H4 (cell line): ENCODE measurements around the gene KCNIP3. TPM values are rescaled to one million over a fixed set of nuclear protein-coding genes. Genes with fewer than 3 reads are reported as not detected.
"Not testable (repeated sequence)": the region's sequence is repeated elsewhere in the genome, so short reads cannot be mapped to it uniquely, and the experiment has no call there.

ENCODE experiments used
- DNase-seq: peaks from one replicate; pipeline ENCODE4 v3.0.0-alpha.2; 2015; ENCODE audit warnings: low spot score
- total RNA-seq: library from RNA; depleted of rRNA; stranded (reverse); fragments of >200 nt; shearing (Covaris generic); gene quantifications from 2 replicates; pipeline ENCODE4 v1.2.3, GENCODE V29; 2014

The KCNIP3 gene
- total RNA-seq, 1 experiment from 2014 or later, result 4.3 TPM

- no peak for DNase-seq
Measured at GRCh38 chr2:95346738-95347671, 49.9 kb downstream of the KCNIP3 start.

DNA sequence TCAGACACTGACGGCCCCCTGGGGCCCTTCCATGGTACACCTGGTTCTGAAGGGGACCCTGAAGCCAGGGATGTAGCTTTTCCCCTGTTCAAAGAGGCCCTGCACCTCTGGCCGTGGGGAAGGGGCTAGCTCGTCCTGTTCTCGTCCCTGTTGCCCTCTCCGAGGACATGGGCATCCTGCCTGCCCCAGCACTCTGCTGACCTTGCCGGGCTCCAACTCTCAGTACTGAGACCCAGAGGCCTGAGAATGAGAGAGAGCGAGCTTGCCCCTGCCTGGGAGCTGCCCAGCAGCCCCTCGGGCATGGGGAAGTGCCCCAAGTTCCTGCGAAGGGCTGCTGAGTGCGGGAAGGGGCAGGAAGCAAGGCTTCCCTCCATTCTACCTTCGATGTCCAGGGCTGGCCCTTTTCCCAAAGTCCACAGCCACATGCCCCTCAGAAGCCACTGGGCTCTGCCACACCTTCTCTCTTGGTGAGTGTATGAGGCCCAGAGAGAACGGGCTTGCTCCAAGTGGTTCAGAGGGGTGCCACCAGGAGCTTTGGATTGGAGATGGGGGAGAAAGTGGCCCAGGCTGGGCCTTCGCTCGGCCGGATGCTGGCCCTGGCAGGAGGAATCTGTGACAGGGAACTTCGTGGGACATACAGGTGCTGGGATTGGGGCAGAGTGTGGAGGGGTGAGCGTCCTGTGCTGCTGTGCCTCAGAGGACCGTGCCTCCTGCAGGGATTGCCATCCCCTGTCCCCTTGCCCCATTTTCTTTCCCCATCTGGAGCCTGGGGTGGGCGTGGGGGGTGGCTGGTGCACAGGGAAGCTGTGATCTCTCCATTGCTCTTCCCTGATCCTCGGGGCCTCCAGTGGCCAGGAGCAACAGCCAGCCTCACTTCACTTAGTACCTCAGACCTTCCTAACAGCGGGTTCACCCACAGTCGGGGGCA is 50.8 kb downstream of the KCNIP3 start:
- no peak for DNase-seq

DNA sequence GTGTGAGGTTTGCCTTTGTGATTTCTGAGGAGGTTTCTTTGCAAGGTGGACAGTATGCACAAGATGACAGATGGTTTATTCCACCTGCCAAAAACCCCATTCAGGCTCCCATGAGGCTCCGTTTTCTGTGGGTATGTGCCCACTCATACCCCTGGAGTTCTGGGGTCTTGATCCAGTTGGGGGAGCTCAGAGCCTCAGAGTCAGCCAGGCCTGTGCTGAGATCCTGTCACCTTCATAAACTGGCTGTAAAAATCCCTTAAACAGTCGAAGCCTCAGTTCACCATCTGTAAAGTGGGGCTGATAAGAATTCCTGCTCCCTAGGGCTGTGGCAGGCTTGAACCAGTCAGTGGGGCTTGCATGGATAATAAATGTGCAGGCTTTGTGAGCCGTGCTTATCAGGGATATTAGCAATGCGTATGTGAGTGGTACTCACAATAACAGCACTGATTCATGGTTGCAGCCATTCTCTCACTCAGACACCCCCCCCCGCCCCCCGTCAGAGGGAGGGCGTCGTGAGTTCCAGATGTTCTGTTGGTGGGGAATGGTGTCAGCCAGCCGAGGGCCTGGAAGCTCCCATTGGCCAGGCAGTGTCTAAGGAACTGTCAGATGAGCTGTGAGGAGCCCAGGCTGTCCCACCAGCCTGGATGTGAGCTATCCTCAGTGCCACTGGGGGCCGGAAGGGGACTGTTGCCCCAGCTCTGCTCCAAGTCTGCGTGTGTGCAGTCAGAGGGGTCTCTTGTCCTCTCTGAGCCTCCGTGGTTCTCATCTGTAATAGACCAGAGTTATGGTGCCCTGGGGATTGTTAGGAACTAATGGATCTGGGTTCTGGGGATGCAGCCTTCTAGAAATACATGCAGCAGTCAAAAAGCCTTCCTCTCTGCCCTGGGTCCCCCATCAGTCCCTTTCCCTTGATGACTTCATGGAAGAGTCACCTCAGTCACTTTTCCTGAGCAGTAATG is 51.7 kb downstream of the KCNIP3 start:
- DNase-seq, result no peak

DNA sequence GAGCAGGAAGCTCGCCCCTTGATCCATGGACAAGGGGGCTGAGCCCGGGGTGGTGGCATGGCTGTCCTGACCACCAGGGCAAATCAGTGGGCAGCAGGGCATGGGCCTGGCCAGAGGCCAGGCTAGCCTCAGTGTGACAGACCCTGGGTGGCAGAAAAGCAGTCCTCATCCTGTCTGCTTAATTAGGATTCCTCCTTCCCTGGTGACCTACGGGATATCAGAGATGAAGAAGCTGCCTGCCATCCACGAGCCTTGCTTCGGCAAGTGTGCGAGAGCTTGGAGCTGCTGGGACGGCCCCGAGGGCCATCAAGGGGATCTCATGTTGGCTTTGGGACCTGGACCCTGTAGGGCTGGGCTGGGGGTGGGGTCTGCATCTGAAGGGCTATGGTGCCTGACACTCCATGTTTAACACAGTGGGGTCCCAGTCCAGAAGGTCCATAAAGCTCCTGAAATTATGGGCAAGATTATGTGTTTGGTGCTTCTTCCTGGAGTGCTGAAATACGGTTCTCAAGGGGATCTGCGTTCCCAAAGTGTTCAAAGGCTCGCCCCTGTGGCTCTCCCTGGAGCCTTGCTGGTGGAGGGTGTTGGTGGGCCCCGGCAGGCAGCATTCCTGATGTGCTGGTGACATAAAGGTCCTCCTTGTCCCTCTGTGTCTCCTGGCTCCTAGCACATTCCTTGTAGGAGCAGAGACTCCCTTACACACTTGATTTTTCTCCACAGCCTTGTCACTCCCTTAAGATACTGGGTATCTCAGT is 52.6 kb downstream of the KCNIP3 start:
- DNase-seq, result no peak

DNA sequence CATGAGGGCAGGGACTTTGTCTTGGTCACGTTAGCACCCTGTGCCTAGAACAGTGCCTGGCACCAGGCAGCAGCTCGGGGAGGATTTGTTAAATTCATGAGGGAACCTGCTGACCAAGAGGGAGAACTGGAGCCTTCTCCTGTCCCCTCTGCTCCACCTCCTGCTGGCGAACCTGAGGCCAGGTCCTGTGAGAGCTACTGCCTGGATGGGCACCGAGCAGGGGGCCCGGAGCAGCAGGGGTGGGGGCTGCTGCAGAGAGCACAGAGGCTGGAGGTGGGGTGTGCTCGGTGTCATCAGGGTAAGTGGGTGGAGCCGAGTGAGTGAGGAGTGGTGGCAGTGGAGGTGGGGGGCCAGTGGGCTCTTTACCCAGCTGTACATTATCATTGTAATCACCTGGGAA is 53.2 kb downstream of the KCNIP3 start:
- DNase-seq, result no peak

DNA sequence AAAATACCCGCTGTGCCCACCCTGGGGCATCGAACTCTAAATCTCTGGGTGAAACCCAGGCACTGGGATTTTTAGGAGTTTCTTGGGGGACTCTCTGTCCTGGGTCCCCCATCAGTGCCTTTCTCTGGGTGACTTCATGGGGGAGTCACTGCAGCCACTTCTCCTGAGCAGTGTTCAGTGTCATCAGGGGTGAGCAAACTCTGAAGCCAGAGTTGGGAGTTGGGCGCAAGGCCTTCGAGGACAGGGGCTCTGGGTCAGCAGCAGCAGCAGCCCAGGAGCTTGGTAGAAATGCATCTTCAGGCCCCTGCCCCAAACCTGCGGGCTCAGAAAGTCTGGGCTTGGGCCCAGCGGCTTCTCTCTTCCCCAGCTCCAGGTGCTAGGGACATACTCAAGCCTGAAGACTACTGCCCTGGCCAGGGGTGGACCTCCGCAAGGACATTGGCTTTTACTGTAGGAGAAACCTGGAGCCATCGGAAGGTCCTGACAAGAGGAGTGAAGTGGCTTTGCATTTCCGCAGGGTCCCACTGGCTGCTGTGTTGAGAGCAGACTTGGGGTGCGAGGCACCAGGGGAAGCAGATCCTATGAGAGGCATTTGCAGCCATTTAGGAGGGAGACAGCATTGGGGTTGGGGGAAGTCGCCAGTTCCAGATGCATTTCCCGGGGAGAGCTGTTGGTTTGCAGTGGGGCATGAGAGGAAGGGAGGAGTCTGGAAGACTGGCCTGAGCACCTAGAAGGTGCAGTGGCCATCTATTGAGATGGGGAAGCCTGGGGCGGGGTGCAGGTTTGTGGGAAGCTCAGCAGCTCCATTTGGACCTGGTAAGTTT is 53.8 kb downstream of the KCNIP3 start:
- DNase-seq, result no peak

DNA sequence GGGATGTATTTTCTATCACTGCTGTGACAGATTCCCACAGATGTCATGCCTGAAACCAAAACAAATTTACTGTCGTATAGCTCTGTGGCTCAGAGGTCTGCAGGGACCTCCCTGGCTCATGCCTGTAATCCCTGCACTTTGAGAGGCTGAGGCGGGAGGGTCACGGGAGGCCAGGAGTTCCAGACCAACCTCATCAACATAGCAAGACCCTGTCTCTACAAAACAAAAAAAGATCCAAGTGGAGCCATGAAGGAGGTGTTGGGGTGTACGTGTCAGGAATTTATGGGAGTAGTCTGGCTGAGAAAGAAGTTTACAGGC is 54.4 kb downstream of the KCNIP3 start:
- no peak for DNase-seq

DNA sequence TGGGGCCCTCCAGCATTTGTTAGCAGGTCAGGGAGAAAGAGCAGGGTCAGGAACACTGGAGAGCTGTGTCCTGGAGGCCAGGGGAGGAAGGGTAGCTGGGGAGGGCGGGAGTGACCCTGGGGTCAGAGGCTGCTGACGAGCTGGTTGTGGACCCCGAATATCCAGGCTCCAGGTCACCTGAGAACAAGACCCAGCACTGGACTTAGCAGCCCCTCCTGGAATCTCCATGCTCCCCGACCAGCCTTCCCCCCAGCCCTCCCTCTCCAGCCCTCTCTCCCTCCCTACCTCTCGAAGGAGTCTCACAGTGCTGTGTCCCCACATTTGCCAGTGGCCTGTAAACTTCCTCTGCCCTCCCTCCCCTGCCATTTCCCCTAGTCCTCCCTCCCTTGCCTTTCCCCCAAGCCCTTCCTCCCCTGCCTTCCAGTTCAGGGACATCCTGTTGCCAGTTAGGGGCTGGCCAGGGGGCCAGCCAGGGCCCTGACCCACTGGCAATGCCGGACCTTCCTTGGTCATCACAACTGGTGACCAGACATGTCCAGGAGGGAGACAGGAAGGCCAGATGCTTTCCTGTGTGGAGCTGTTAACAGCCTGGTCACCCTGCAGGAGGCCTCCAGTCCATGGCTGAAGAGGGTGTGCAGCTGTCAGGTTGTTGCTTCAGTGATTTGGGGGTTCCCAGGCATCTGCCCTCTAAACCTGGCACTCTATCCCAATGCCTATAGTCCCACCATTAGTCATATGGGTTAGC is 55.3 kb downstream of the KCNIP3 start:
- no peak for DNase-seq

DNA sequence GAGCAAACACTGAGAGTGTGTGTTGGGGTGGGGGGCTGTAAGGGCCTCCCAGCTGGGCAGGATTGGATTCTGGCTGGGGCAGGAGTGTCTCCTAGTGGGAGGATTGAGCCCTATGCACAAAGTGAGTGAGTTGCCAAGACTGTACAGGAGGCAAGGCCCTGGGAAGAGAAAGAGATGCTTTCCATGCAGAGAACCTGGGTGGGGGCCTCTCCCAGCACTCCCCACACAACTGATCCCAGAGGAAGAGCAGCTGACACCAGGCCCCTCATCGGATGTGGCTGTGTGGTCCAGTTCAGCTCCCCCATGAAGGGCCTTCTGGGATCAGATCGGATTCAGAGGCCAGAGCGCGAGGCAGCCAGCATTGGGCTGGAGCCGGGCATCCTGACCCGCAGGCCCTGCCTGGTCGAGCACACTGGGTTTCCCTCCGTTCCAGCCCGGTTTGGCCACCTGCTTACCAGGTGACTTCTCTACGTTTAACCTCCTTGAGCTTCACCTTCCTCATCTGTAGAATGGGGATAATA is 56.0 kb downstream of the KCNIP3 start:
- no peak for DNase-seq

- DNase-seq, result no peak
Measured at GRCh38 chr2:95353613-95354468, 56.7 kb downstream of the KCNIP3 start.

DNA sequence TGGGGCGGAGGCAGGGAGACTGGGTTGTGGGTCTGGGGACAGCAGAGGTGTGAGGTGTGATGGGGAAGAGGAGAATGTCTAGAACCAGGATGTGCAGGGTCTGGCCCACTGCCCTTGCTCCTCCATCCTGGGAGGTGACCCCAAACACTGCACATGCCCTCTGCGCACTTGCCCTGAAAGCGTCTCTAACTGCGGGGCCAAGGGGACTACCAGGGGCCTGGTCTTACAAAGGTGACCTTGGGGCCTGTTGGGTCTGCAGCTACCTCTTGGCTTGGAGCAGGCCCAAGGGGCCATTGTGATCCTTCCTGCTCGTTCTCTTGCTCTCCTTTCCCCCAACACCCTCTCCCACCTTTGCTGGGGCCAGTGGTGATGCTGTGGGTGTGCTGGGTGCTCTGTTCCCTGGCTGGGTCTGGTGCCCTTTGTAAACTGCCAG is 57.3 kb downstream of the KCNIP3 start:
- DNase-seq, result no peak

- DNase-seq, result no peak
Measured at GRCh38 chr2:95354925-95355324, 57.8 kb downstream of the KCNIP3 start.

DNA sequence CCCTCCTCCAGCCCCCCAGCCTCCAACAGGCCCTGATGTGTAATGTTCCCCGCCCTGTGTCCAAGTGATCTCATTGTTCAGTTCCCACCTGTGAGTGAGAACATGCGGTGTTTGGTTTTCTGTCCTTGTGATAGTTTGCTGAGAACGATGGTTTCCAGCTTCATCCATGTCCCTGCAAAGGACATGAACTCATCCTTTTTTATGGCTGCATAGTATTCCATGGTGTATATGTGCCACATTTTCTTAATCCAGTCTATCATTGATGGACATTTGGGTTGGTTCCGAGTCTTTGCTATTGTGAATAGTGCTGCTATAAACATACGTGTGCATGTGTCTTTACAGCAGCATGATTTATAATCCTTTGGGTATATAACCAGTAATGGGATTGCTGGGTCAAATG is 58.3 kb downstream of the KCNIP3 start:
- not testable (repeated sequence) for DNase-seq

GRCh38 chr2:95356821-95357700 is 59.9 kb downstream of the KCNIP3 start:
- DNase-seq, result no peak

GRCh38 chr2:95357717-95358280 is 60.7 kb downstream of the KCNIP3 start:
- no peak for DNase-seq

DNA sequence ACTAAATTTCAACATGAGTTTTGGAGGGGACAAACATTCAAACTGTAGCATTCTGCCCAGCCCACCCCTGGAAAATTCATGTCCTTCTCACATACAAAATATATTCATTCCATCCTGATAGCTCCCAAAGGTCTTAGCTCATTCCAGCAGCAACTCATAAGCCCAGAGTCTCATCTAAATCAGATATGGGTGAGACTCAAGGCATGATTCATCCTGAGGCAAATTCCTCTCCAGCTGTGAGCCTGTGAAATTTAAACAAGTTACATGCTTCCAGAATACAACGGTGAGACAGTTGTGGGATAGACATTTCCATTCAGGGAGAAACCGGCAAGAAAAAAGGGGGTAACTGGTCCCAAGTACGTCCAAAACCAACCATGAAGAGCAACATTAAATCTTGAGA is 61.9 kb downstream of the KCNIP3 start:
- no peak for DNase-seq

- no peak for DNase-seq
Measured at GRCh38 chr2:95359501-95359930, 62.4 kb downstream of the KCNIP3 start.
